ENCODE data around the gene KLHL29. TPM values are rescaled to one million over a fixed set of nuclear protein-coding genes. Genes with fewer than 3 reads are reported as not detected.

Gene KLHL29
- total and polyA plus RNA-seq, 2 of the 13 experiments (the other 11 are each of a cell fraction or from before 2014, with no cell fraction given): 0.01 TPM; not detected in 1

- TF ChIP-seq ZNF589 (CRISPR knock-in tag; conservative IDR thresholded peaks at IDR 0.05) (no peak), NCOA5 (CRISPR knock-in tag; IDR thresholded peaks at IDR 0.05) (no peak), MLXIP (CRISPR knock-in tag; IDR thresholded peaks at IDR 0.05; ENCODE audit: borderline replicate concordance) (peak; percentile 75), ZNF770 (CRISPR knock-in tag; IDR thresholded peaks at IDR 0.05) (no peak), EP300 (IDR thresholded peaks at IDR 0.05; ENCODE audit: low read depth in 2 of 2, low read length in 2 of 2) (peak in 1 of 2 experiments; percentile 36; a peak in 1 of 4 replicates), EP300 (CRISPR knock-in tag; IDR thresholded peaks at IDR 0.05; ENCODE audit: borderline replicate concordance) (peak; percentile 58; the same call in 1 of the 2 replicates), ZBTB26 (CRISPR knock-in tag; IDR thresholded peaks at IDR 0.05; ENCODE audit: borderline replicate concordance) (no peak), CHD2 (IDR thresholded peaks at IDR 0.05; ENCODE audit: low read depth, low read length) (no peak), MED1 (CRISPR knock-in tag; IDR thresholded peaks at IDR 0.05) (peak; percentile 48; the same call in 1 of the 2 replicates), TFDP1 (CRISPR knock-in tag; IDR thresholded peaks at IDR 0.05; ENCODE audit: borderline replicate concordance) (peak; percentile 93; the same call in 1 of the 2 replicates), NFATC3 (CRISPR knock-in tag; IDR thresholded peaks at IDR 0.05) (no peak), U2AF2 (IDR thresholded peaks at IDR 0.05; ENCODE audit: low read depth, low read length) (no peak), EEA1 (CRISPR knock-in tag; IDR thresholded peaks at IDR 0.05; ENCODE audit: borderline replicate concordance) (no peak), ISL2 (CRISPR knock-in tag; IDR thresholded peaks at IDR 0.05) (peak; percentile 38; the same call in 1 of the 2 replicates), EED (CRISPR knock-in tag; IDR thresholded peaks at IDR 0.05) (no peak), ZNF605 (CRISPR knock-in tag; IDR thresholded peaks at IDR 0.05) (0 out of 2 replicates have a peak, but pooled peaks have one; percentile 33), ZNF644 (CRISPR knock-in tag; IDR thresholded peaks at IDR 0.05; ENCODE audit: low read depth) (peak; percentile 68; the same call in 1 of the 2 replicates), PRDM15 (CRISPR knock-in tag; IDR thresholded peaks at IDR 0.05) (0 out of 2 replicates have a peak, but pooled peaks have one; percentile 22), ISX (CRISPR knock-in tag; conservative IDR thresholded peaks at IDR 0.05) (no peak)
Measured at GRCh38 chr2:23360571-23361125, 24.3 kb upstream of the KLHL29 start (continued).

All from HepG2 (cell line).